HL-60 (cell line): ENCODE measurements around the gene CNP.

Experiments
- DNase-seq, 2 experiments: peaks; one replicate each; pipeline ENCODE4 v3.0.0-alpha.2; 2010 to 2020; ENCODE audit warnings: low read depth in 1 of 2, low spot score in 1 of 2
- H3K27ac ChIP-seq: fragments of 250-450 bp; sonication (Bioruptor Pico); replicated peaks from 2 replicates; pipeline ENCODE4 v1.5.1; 2020; ENCODE audit warnings: mild to moderate bottlenecking, moderate library complexity
- H3K27me3 ChIP-seq: fragments of 250-450 bp; sonication (Bioruptor Pico); 2 replicates; pipeline ENCODE4 v1.5.1; 2021; ENCODE audit warnings: mild to moderate bottlenecking, moderate library complexity; ENCODE audit not compliant: insufficient read depth, poor library complexity, severe bottlenecking
- H3K4me3 ChIP-seq: replicated peaks from 2 replicates; pipeline ENCODE4 v1.5.1; 2011; ENCODE audit warnings: mild to moderate bottlenecking, control low read depth, low read length; ENCODE audit not compliant: insufficient read depth
- CTCF ChIP-seq: IDR thresholded peaks from one replicate; pipeline ENCODE4 v1.5.1; 2011; ENCODE audit warnings: low read length, control low read depth, inconsistent platforms; ENCODE audit not compliant: insufficient read depth
- GABPA ChIP-seq: IDR thresholded peaks from 2 replicates; pipeline ENCODE4 v1.6.1; 2012; ENCODE audit warnings: low read depth
- POLR2AphosphoS5 ChIP-seq: IDR thresholded peaks from 2 replicates; pipeline ENCODE4 v1.6.1; 2012; ENCODE audit warnings: low read depth
- REST ChIP-seq: IDR thresholded peaks from 2 replicates; pipeline ENCODE4 v1.6.1; 2012; ENCODE audit warnings: low read depth; ENCODE audit not compliant: insufficient replicate concordance
- SPI1 ChIP-seq: IDR thresholded peaks from 2 replicates; pipeline ENCODE4 v1.6.1; 2012; ENCODE audit warnings: low read depth, mild to moderate bottlenecking, borderline replicate concordance

Gene CNP

GRCh38 chr17:41957031-41957868, 9.3 kb upstream of the CNP start:
- no peak for DNase-seq
- no peak overlapping the region for H3K4me3 ChIP-seq
- no peaks in the 10 kb centered on the region for H3K27me3 ChIP-seq
- TF ChIP-seq REST (no peak), GABPA (no peak), SPI1 (no peak; the same call in 1 of the 2 replicates), POLR2AphosphoS5 (no peak), CTCF (no peak)
- H3K27ac ChIP-seq = no peak overlapping the region

- TF ChIP-seq GABPA (no peak), SPI1 (no peak), REST (no peak), CTCF (no peak), POLR2AphosphoS5 (no peak)
- H3K27ac ChIP-seq = no peak overlapping the region
- H3K4me3 ChIP-seq = no peak overlapping the region
- H3K27me3 ChIP-seq = no peaks in the 10 kb centered on the region
- no peak for DNase-seq
Observed at GRCh38 chr17:41957869-41958439, 8.6 kb upstream of the CNP start.

GRCh38 chr17:41959030-41959335, 7.6 kb upstream of the CNP start:
- H3K27me3 ChIP-seq = no peaks in the 10 kb centered on the region
- DNase-seq = no peak
- no peak overlapping the region for H3K27ac ChIP-seq
- no peak overlapping the region for H3K4me3 ChIP-seq
- TF ChIP-seq CTCF = no peak
- TF ChIP-seq POLR2AphosphoS5 = no peak
- TF ChIP-seq GABPA = no peak
- no peak for TF ChIP-seq SPI1
- no peak for TF ChIP-seq REST
